ENCODE data around the gene SLC6A13.

The SLC6A13 gene

GRCh38 chr12:209246-209645 lies 53.4 kb downstream of the SLC6A13 start:
- no peak for DNase-seq (ENCODE audit: low read depth)
- no peak overlapping the region for H3K4me3 ChIP-seq (ENCODE audit: control insufficient read depth, low read depth, low read length)
- TF ChIP-seq CTCF (conservative IDR thresholded peaks at IDR 0.05; ENCODE audit: control insufficient read depth, insufficient read depth, low read depth, low read length) = no peak

- no peak for TF ChIP-seq CTCF (conservative IDR thresholded peaks at IDR 0.05; ENCODE audit: control insufficient read depth, insufficient read depth, low read depth, low read length)
- no peak for DNase-seq (ENCODE audit: low read depth)
- no peak overlapping the region for H3K4me3 ChIP-seq (ENCODE audit: control insufficient read depth, low read depth, low read length)
Observed at GRCh38 chr12:208813-209212, 53.8 kb downstream of the SLC6A13 start.

GRCh38 chr12:207804-208203 lies 54.8 kb downstream of the SLC6A13 start:
- no peak for TF ChIP-seq CTCF (conservative IDR thresholded peaks at IDR 0.05; ENCODE audit: control insufficient read depth, insufficient read depth, low read depth, low read length)
- H3K4me3 ChIP-seq (ENCODE audit: control insufficient read depth, low read depth, low read length) = no peak overlapping the region
- DNase-seq (ENCODE audit: low read depth) = no peak

GRCh38 chr12:206746-207440 lies 55.7 kb downstream of the SLC6A13 start:
- H3K4me3 ChIP-seq (ENCODE audit: control insufficient read depth, low read depth, low read length) = no peak overlapping the region
- TF ChIP-seq CTCF (conservative IDR thresholded peaks at IDR 0.05; ENCODE audit: control insufficient read depth, insufficient read depth, low read depth, low read length) = no peak
- no peak for DNase-seq (ENCODE audit: low read depth)

- no peak for DNase-seq (ENCODE audit: low read depth)
- no peak overlapping the region for H3K4me3 ChIP-seq (ENCODE audit: control insufficient read depth, low read depth, low read length)
- no peak for TF ChIP-seq CTCF (conservative IDR thresholded peaks at IDR 0.05; ENCODE audit: control insufficient read depth, insufficient read depth, low read depth, low read length)
Observed at GRCh38 chr12:205026-205425, 57.6 kb downstream of the SLC6A13 start.

GRCh38 chr12:204261-204678 lies 58.4 kb downstream of the SLC6A13 start:
- TF ChIP-seq CTCF (conservative IDR thresholded peaks at IDR 0.05; ENCODE audit: control insufficient read depth, insufficient read depth, low read depth, low read length) = no peak
- no peak overlapping the region for H3K4me3 ChIP-seq (ENCODE audit: control insufficient read depth, low read depth, low read length)
- no peak for DNase-seq (ENCODE audit: low read depth)

Measured in fibroblast of mammary gland (primary cell).